ENCODE measurements around the gene SLC26A3.

DNA sequence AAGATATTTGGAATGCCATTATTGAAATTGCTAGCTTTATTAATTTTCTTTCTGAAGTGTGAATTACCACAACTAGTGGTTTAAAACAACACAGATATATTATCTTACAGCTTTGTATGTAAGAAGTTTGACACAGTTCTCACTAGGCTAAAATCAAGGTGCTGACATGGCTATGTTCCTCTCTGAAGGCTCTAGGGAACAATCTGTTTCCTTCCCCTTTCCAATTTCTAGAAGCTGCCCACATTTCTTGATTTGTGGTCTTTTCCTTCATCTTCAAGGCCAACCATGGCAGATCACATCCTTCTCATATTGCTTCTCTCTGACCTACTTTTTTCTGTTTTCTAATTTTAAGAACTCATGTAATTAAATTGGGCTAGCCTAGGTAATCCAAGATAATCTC lies 43.3 kb upstream of the SLC26A3 start:
- TF ChIP-seq POLR2A (IDR thresholded peaks at IDR 0.05; ENCODE audit: extremely low read depth, insufficient read length): no peak
- TF ChIP-seq, protein P1, sequence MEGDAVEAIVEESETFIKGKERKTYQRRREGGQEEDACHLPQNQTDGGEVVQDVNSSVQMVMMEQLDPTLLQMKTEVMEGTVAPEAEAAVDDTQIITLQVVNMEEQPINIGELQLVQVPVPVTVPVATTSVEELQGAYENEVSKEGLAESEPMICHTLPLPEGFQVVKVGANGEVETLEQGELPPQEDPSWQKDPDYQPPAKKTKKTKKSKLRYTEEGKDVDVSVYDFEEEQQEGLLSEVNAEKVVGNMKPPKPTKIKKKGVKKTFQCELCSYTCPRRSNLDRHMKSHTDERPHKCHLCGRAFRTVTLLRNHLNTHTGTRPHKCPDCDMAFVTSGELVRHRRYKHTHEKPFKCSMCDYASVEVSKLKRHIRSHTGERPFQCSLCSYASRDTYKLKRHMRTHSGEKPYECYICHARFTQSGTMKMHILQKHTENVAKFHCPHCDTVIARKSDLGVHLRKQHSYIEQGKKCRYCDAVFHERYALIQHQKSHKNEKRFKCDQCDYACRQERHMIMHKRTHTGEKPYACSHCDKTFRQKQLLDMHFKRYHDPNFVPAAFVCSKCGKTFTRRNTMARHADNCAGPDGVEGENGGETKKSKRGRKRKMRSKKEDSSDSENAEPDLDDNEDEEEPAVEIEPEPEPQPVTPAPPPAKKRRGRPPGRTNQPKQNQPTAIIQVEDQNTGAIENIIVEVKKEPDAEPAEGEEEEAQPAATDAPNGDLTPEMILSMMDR (IDR thresholded peaks at IDR 0.05; ENCODE audit: low read depth, low read length): no peak

All from NB4 (cell line).